IPS DF 6.9 (cell line): ENCODE results near the gene ECI1.

Source experiments
- DNase-seq: peaks from one replicate; pipeline ENCODE4 v3.0.0-alpha.2; 2013; ENCODE audit warnings: low read depth, low spot score
- H3K27ac ChIP-seq: one replicate; pipeline ENCODE4 v1.5.1; 2013; ENCODE audit warnings: low read length, control low read depth
- H3K27me3 ChIP-seq: 2 replicates; pipeline ENCODE4 v1.6.1; 2013; ENCODE audit warnings: mild to moderate bottlenecking, low read length; ENCODE audit not compliant: control insufficient read depth, insufficient read depth
- H3K36me3 ChIP-seq: 2 replicates; pipeline ENCODE4 v1.6.1; 2013; ENCODE audit warnings: low read length; ENCODE audit not compliant: control insufficient read depth, insufficient read depth
- H3K4me1 ChIP-seq: 2 replicates; pipeline ENCODE4 v1.6.1; 2013; ENCODE audit warnings: low read length; ENCODE audit not compliant: control insufficient read depth, insufficient read depth
- H3K4me3 ChIP-seq: 2 replicates; pipeline ENCODE4 v1.5.1; 2013; ENCODE audit warnings: mild to moderate bottlenecking, low read length
- H3K9me3 ChIP-seq: 2 replicates; pipeline ENCODE4 v1.6.1; 2013; ENCODE audit warnings: low read length, inconsistent platforms; ENCODE audit not compliant: control insufficient read depth, insufficient read depth
- WGBS: extraction: QIAGEN DNeasy Blood & Tissue Kit; methylation state at CpG from one replicate; pipeline ENCODE4 v1.1.7; 2013; ENCODE audit warnings: mixed read lengths, missing lambda C conversion rate; ENCODE audit not compliant: insufficient read length, insufficient coverage; 5-methylcytosine and 5-hydroxymethylcytosine counted together

The ECI1 gene

GRCh38 chr16:2223942-2224486, 27.4 kb downstream of the ECI1 start:
- DNase-seq, result no peak
- Histone ChIP-seq H3K36me3 (no peaks in the 10 kb centered on the region; the same call in 1 of the 2 replicates), H3K27ac (no peak overlapping the region), H3K27me3 (no peaks in the 10 kb centered on the region), H3K9me3 (no peaks in the 10 kb centered on the region), H3K4me1 (no peaks in the 10 kb centered on the region), H3K4me3 (peak overlapping the region; percentile 84)
- WGBS, result no CpG with 5 or more reads among the region's 22 CpGs

GRCh38 chr16:2223221-2223941, 28.0 kb downstream of the ECI1 start, which contains the start of gene E4F1:
Gene E4F1 (plus strand): TSS chr16:2223591. CDS start chr16:2223614, 23 bp downstream.
- Histone ChIP-seq H3K36me3 (no peaks in the 10 kb centered on the region; the same call in 1 of the 2 replicates), H3K9me3 (no peaks in the 10 kb centered on the region), H3K4me3 (peak within 1 kb of the TSS; percentile 84), H3K27me3 (no peaks in the 10 kb centered on the region), H3K4me1 (no peaks in the 10 kb centered on the region), H3K27ac (no peak within 1 kb of the TSS)
- no CpG with 5 or more reads among the region's 82 CpGs for WGBS
- peak; percentile 99 for DNase-seq

GRCh38 chr16:2216330-2216729, 35.1 kb downstream of the ECI1 start:
- Histone ChIP-seq H3K4me1 (no peaks in the 10 kb centered on the region; the same call in 1 of the 2 replicates), H3K27ac (no peak overlapping the region), H3K9me3 (no peaks in the 10 kb centered on the region), H3K27me3 (no peaks in the 10 kb centered on the region), H3K4me3 (no peak overlapping the region), H3K36me3 (peaks cover 9% of the 10 kb centered on the region; the same call in 1 of the 2 replicates)
- WGBS, result no CpG with 5 or more reads among the region's 4 CpGs
- no peak for DNase-seq

GRCh38 chr16:2214719-2214968, 36.7 kb downstream of the ECI1 start, which contains the start of gene PGP:
Gene PGP (minus strand): TSS chr16:2214840. CDS start chr16:2214777, 63 bp downstream.
- WGBS, result no CpG with 5 or more reads among the region's 48 CpGs
- no peaks in the 10 kb centered on the region for H3K27me3 ChIP-seq
- H3K4me3 ChIP-seq, result peak within 1 kb of the TSS; percentile 98
- H3K27ac ChIP-seq, result peak within 1 kb of the TSS; percentile 56
- no peaks in the 10 kb centered on the region for H3K9me3 ChIP-seq
- no peak for DNase-seq
- peaks cover 9% of the 10 kb centered on the region; the same call in 1 of the 2 replicates for H3K36me3 ChIP-seq
- peaks cover 7% of the 10 kb centered on the region for H3K4me1 ChIP-seq

GRCh38 chr16:2213817-2214718, 37.3 kb downstream of the ECI1 start:
- H3K36me3 ChIP-seq, result peaks cover 15% of the 10 kb centered on the region; the same call in 1 of the 2 replicates
- WGBS, result no CpG with 5 or more reads among the region's 98 CpGs
- H3K9me3 ChIP-seq, result no peaks in the 10 kb centered on the region
- H3K27ac ChIP-seq, result no peak overlapping the region
- no peaks in the 10 kb centered on the region for H3K27me3 ChIP-seq
- H3K4me1 ChIP-seq, result peaks cover 7% of the 10 kb centered on the region
- DNase-seq, result no peak
- H3K4me3 ChIP-seq, result peak overlapping the region; percentile 83

- Histone ChIP-seq H3K27ac (no peak overlapping the region), H3K36me3 (peaks cover 29% of the 10 kb centered on the region), H3K9me3 (no peaks in the 10 kb centered on the region), H3K27me3 (no peaks in the 10 kb centered on the region), H3K4me3 (no peak overlapping the region), H3K4me1 (peaks cover 7% of the 10 kb centered on the region)
- WGBS, result no CpG with 5 or more reads among the region's 19 CpGs
- no peak for DNase-seq
Observed at GRCh38 chr16:2212362-2213324, 38.7 kb downstream of the ECI1 start.

- Histone ChIP-seq H3K27ac (no peak overlapping the region), H3K4me3 (no peak overlapping the region), H3K36me3 (peaks cover 35% of the 10 kb centered on the region), H3K9me3 (no peaks in the 10 kb centered on the region), H3K27me3 (no peaks in the 10 kb centered on the region), H3K4me1 (peaks cover 7% of the 10 kb centered on the region)
- DNase-seq, result no peak
- no CpG with 5 or more reads among the region's 11 CpGs for WGBS
Observed at GRCh38 chr16:2211923-2212347, 39.5 kb downstream of the ECI1 start.

- H3K27ac ChIP-seq, result no peak within 1 kb of the TSS
- WGBS, result no CpG with 5 or more reads among the region's 24 CpGs
- H3K4me1 ChIP-seq, result peaks cover 7% of the 10 kb centered on the region
- H3K36me3 ChIP-seq, result peaks cover 37% of the 10 kb centered on the region
- no peaks in the 10 kb centered on the region for H3K27me3 ChIP-seq
- no peak for DNase-seq
- no peaks in the 10 kb centered on the region for H3K9me3 ChIP-seq
- H3K4me3 ChIP-seq, result no peak within 1 kb of the TSS
Observed at GRCh38 chr16:2210386-2211365, 40.7 kb downstream of the ECI1 start, which contains the start of gene BRICD5. Gene BRICD5 (minus strand): TSS chr16:2210863. CDS start chr16:2210833, 30 bp downstream.

GRCh38 chr16:2210009-2210332, 41.4 kb downstream of the ECI1 start:
- no peaks in the 10 kb centered on the region for H3K9me3 ChIP-seq
- no CpG with 5 or more reads among the region's 17 CpGs for WGBS
- peaks cover 7% of the 10 kb centered on the region for H3K4me1 ChIP-seq
- H3K36me3 ChIP-seq, result peaks cover 37% of the 10 kb centered on the region
- no peak for DNase-seq
- no peak overlapping the region for H3K4me3 ChIP-seq
- H3K27ac ChIP-seq, result no peak overlapping the region
- H3K27me3 ChIP-seq, result no peaks in the 10 kb centered on the region
